ENCODE measurements around the gene BTBD1.
"Not testable (repeated sequence)": the region's sequence is repeated elsewhere in the genome, so short reads cannot be mapped to it uniquely, and the experiment has no call there.

Gene BTBD1

DNA sequence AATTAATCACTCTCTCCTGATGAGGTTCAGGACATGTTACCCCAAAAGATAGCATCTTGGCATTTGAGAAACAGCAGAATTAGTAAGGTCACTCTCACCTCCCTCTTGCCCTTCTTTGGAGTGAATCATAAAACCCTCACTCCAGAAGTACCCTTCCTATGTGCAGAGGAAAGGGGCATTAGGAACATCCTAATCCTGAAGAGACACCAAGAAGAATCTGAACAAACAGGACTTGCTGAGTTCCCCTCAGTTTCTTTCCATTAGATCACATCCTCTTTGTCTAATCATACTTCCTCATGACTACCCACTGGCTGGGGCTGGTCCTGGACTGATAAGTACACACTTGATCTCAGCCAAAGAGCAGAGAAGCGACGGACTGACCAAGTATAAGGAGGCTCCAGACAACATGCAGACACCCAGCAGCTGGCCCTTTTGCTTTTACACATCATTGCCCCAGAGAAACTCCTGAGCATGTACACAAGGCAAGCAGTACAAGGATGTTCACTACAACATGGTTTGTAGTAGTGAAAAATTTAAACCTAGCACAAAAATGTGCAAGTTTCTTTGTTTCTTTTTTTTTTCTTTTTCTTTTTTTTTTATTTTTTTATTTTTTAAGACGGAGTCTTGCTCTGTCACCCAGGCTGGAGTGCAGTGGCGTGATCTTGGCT is 25.4 kb upstream of the BTBD1 start:
- DNase-seq (ENCODE audit: low read depth): no peak

DNA sequence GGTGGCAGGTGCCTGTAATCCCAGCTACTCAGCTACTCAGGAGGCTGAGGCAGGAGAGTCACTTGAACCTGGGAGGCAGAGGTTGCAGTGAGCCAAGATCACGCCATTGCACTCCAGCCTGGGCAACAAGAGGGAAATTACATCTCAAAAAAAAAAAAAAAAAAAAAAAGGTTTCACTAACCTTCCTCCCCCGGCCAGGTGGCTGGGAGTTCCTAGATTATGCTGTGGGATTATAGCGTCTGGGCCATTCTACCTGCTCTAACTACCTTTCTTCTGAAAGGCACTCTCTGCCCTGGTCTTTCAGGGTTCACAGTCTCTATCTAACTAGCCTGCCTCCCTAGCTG is 24.9 kb upstream of the BTBD1 start:
- not testable (repeated sequence) for DNase-seq (ENCODE audit: low read depth)

- DNase-seq (ENCODE audit: low read depth): no peak
Observed at GRCh38 chr15:83090465-83090864, 23.4 kb upstream of the BTBD1 start.

GRCh38 chr15:83088876-83089275 is 21.8 kb upstream of the BTBD1 start:
- no peak for DNase-seq (ENCODE audit: low read depth)

DNA sequence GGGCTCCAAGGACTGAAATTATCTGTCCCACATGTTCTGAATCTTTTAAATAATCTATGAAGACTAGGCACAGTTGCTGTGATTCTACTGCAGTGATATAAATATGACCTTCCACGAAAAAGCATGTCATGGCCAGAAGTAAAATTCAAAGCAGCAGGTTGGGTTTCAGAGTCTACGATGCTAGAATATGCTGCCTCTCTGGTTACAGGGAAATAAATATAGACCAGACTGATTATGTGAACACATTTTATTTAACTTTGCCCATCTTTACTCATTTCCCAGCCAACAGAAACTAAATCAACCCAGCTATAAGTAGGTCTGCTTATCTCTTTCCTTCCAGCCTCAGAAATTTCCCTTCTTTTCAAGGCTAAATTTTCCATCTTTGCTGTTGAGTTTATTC is 20.5 kb upstream of the BTBD1 start:
- no peak for DNase-seq (ENCODE audit: low read depth)

- not testable (repeated sequence) for DNase-seq (ENCODE audit: low read depth)
Observed at GRCh38 chr15:83085864-83086552, 19.0 kb upstream of the BTBD1 start.

DNA sequence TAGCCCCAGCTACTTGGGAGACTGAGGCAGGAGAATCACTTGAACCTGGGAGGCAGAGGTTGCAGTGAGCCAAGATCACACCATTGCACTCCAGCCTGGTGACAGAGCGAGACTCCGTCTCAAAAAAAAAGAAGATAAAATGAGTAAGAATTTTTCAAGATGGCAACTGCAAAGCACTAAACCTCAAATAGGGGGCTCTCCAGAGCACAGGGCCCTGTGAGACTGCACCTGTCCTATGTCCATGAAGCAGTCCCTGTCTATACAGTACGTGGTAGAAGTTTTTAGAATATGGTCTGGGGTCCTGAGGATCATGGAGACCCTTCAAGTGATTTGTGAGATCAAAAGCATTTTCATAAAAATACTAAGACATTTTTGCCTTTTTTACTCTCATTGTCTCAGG is 18.4 kb upstream of the BTBD1 start:
- not testable (repeated sequence) for DNase-seq (ENCODE audit: low read depth)

- DNase-seq (ENCODE audit: low read depth): no peak
Observed at GRCh38 chr15:83082730-83083386, 15.8 kb upstream of the BTBD1 start.

DNA sequence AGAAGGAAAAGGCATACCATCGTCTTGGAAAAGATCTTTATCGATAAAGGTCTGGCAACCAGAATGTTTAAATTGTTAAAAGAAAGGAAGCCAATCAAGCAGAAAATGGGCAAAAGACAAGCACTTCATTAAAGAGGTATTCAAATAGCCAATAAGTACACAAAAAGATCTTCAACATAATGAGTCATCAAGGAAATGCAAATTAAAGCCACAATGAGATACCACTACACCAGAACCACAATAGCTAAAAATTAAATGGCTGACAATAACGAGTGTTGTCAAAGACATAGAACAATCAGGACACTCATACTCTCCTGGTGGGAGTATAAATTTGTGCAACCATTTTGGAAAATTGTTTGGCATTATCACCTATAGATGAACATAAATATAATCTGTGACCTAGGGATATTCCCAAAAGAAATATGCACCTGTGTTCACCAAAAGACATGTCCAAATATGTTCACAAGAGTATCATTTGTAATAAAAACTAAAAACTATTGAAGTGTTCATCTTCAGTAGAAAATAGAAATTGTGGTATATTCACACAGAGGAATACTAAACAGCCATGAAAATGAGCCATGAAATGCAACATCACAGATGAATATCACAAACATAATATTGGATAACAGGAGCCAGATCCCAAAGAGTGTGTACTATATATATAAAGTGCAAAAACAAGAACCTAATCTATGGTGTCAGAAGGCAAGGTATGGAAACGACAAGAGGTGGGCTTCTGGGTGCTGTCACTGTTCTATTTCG is 14.4 kb upstream of the BTBD1 start:
- DNase-seq (ENCODE audit: low read depth): no peak

GRCh38 chr15:83078712-83079111 is 11.7 kb upstream of the BTBD1 start:
- DNase-seq (ENCODE audit: low read depth): no peak

DNA sequence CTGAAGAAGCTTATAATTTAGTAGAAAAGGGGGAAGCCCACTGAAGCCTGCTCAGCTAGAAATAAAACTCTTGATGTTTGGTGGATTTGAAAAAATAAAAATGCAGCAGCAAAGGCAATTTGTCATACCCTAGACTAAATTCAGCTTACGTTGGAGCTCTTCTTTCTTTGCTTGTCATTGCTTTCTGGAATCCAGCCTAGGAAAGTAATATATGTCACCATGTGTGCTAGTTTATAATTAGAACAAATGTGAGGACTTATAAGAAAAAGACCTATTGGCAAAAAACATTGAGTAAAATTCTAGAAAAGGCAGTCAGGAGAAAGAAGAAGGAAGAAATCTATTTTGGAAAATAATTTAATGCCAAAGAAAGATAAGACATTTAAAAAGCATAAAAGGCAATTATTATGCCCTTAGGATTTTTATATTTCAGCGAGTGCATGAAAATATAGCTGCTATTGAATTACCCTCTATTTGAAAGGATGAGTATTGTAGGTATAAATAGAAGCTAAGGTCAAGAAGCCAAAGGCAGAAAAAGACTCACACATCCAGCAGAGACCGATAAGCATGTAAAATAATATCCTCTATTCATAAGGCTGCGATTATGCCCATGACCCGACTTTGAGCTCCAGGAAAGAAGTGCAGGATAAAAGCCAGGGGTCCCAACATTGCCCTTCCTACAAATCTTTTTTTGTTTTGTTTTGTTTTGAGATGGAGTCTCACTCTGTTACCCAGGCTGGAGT is 10.6 kb upstream of the BTBD1 start:
- DNase-seq (ENCODE audit: low read depth): no peak

- not testable (repeated sequence) for DNase-seq (ENCODE audit: low read depth)
Observed at GRCh38 chr15:83069211-83069642, 2.2 kb upstream of the BTBD1 start.

DNA sequence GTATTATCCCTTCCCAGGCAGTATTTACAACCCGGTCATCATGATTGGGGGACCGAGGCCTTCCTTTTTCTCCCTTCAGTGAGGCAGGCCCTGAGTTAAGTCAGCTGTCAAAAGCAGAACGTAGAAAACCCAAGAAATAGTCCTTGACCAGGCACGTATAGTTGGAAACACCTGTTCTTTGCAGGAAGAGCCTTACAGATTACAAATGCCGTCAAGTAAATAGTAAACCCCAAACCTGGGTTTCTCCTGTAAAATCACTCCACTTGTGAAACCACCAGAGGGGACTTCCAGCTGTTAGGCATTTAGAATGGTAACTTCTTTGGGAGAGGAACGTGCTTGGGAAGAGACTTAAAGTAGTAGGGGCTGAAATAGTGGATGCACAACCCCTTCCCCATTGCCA is 1.0 kb upstream of the BTBD1 start:
- no peak for DNase-seq (ENCODE audit: low read depth)

GRCh38 chr15:83067638-83067962 is 548 bp upstream of the BTBD1 start:
- no peak for DNase-seq (ENCODE audit: low read depth)

GRCh38 chr15:83066034-83066733 is 868 bp downstream of the BTBD1 start:
- no peak for DNase-seq (ENCODE audit: low read depth)

DNA sequence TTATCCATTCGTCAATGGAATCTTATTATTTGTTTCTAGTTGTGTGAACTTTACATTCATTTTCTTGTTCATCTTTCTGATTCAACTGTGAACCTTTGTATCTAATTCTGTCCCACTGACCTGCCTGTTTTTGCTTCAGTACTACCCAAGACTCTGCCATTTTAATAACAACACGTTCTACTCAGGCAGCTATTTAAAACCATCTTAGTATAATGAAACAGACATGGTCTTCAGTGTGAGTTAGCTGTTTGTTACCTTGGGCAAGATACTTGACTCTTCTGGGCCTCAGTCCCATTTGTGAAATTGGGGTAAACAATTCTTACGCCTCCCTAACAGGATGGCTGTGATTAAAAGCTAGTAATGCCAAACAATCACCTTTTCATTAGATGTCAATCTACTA is 1.6 kb downstream of the BTBD1 start:
- DNase-seq (ENCODE audit: low read depth): no peak

DNA sequence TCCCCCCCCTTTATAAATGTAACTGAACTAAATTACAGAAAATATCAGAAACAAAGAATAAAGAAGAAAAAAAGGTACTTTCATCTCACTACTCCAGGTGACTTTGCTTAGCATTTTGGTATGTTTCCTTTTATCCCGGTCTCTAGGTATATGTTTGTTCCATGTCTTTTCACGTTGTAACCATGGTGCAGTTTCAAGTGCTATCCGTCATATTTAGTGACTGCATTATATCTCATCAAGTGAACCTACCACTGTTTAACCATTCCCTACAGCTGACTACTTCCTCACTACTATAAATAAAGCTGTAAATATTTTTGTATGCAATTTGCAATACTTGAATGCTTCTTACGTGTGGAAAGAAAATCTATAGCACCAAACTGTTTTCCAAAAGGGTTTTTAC is 2.2 kb downstream of the BTBD1 start:
- DNase-seq (ENCODE audit: low read depth): no peak

GRCh38 chr15:83063551-83063950 is 3.5 kb downstream of the BTBD1 start:
- no peak for DNase-seq (ENCODE audit: low read depth)

DNA sequence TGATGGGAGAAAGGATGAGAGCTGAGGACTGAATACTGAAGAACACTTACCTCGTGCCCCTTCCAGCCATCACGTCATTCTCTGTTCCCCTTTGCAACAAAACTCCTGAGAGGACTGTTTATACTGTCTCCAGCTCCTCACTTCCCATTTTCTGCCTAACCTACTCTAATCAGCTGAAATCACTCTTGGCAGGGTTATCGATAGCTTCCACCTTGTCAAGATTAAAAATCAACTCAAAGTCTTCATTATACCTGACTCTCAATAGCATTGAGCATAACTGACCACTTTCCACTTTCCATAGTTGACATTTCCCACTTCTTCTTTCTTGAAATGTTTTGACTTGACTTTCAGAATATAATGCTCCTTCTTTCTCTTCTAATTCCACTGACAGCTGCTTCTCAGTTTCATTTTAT is 4.3 kb downstream of the BTBD1 start:
- DNase-seq (ENCODE audit: low read depth): no peak

DNA sequence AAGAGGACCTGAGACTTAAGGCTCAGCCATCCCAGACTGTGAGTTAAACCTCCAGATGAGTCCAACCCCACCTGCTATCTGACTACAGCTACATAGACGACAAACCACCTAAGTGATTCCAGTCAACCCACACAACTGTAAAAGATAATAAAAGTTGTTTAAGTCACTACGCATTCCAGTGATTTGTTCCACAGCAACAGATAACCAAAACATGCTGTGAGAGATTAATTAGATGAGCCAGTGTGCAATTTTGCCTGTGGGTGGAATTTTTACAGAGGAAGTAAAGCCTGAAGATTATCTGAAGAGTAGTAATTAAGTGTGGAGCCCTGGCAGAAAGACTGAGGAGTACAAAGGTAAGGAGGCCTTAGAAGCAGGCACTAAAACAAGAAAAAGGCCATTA is 5.4 kb downstream of the BTBD1 start:
- DNase-seq (ENCODE audit: low read depth): no peak

DNA sequence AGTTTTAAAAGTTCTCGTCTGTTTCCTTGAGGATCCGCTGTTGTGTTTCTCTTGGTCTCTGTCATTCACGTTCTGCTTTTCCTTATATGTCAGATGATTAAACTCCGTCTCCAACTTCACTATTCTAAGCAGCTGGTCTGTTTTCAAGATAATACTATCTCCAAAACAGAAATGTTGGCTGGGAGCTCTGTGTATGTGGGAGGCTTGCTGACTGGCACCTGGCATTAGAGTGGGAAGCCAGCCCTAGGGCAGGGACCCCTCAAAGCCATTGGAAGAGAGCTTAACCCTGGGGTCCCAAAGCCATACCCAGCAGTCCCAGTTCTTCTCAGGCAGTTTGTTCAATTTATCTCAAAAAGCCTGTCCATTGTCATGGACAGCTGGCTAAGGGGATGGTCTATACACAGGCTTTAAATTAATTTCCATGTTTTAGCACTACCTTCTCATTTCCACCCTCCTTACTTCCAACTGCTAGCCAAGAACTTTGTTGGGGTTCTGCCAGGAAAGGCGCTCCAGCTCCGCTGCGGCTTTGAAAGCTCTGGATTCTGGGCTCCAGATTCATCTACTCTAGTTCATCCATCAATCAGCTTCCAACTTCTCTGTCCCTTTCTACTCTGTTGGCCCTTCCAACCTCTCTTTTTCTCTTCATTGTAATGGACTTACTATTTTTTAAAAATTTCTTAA is 9.2 kb downstream of the BTBD1 start:
- DNase-seq (ENCODE audit: low read depth): no peak

All from stimulated activated CD8-positive, alpha-beta memory T cell treated with anti-CD3 and anti-CD28 coated beads, Interleukin-12 subunit alpha, Interleukin-12 subunit beta, amount 100 ng/mL, for 1 hour (primary cell).